Measurements from ENCODE around the gene UBIAD1.

DNA sequence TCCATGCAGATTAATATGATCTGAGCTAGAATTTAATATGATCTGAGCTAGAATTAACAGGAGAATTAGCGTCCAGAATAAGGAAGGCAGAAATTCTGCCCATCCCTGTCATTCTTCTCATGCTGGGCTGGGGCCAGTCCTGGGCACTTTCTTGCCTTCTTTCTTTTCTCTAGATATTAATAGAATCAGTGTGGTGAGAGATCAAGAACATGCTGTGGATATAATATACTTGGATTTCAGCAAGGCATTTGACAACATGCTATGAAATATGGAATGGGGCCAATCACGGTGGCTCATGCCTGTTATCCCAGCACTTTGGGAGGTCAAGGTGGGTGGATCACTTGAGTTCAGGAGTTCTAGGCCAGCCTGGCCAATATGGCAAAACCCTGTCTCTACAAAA lies 18.1 kb downstream of the UBIAD1 start:
- TF ChIP-seq CTCF (conservative IDR thresholded peaks at IDR 0.05) (no peak), ZFX (IDR thresholded peaks at IDR 0.05) (no peak)

Data from C4-2B (cell line).